Stomach (tissue), 9 donors: ENCODE data around the gene MTA3. TPM values are rescaled to one million over a fixed set of nuclear protein-coding genes. Genes with fewer than 3 reads are reported as not detected.

Experiments
- DNase-seq, 2 donors: peaks; one replicate each; pipeline versions ENCODE4 v3.0.0 to v3.0.0-alpha.2; 2013 to 2019
- H3K27ac ChIP-seq, 5 donors: fragments of 200-600 bp in 4 of 5; sonication (generic) in 4 of 5; one replicate each; pipeline ENCODE4 v1.5.1; 2013 to 2019; ENCODE audit warnings: mild to moderate bottlenecking in 1 of 5, moderate library complexity in 1 of 5
- H3K27me3 ChIP-seq, 3 donors: fragments of 200-600 bp; sonication (generic); one replicate each; pipeline ENCODE4 v1.5.1; 2017 to 2019; ENCODE audit warnings: mixed run types in 1 of 3
- H3K36me3 ChIP-seq, 4 donors: fragments of 200-600 bp; sonication (generic); 1 replicate in 3 of 4; 2 replicates in 1 of 4; pipeline ENCODE4 v1.5.1; 2016 to 2019
- H3K4me1 ChIP-seq, 4 donors: fragments of 200-600 bp; sonication (generic); one replicate each; pipeline ENCODE4 v1.5.1; 2016 to 2019
- H3K4me3 ChIP-seq, 4 donors: fragments of 200-600 bp; sonication (generic) in 3 of 4; one replicate each; pipeline ENCODE4 v1.5.1; 2016 to 2019; ENCODE audit warnings: mild to moderate bottlenecking in 1 of 4
- H3K9me3 ChIP-seq, 4 donors: fragments of 200-600 bp; sonication (generic); one replicate each; pipeline ENCODE4 v1.5.1; 2016 to 2019
- CTCF ChIP-seq, 7 experiments: fragments of 450-650 bp in 4 of 7; fragments of 200-600 bp in 3 of 7; sonication (generic) in 3 of 7; IDR thresholded peaks; one replicate each; pipeline ENCODE4 v1.5.1; 2016 to 2019; ENCODE audit warnings: antibody characterized with exemption in 7 of 7, control low read depth in 2 of 7, mild to moderate bottlenecking in 1 of 7
- EP300 ChIP-seq: sonication (generic); formaldehyde crosslinking; IDR thresholded peaks from one replicate; pipeline ENCODE4 v1.6.1; 2017; ENCODE audit warnings: antibody characterized with exemption
- POLR2A ChIP-seq, 4 donors: fragments of 450-650 bp; IDR thresholded peaks; one replicate each; pipeline ENCODE4 v1.6.1; 2016; ENCODE audit warnings: antibody characterized with exemption in 4 of 4, control low read depth in 2 of 4, mild to moderate bottlenecking in 1 of 4, moderate library complexity in 1 of 4
- POLR2AphosphoS5 ChIP-seq, 3 donors: sonication (generic); formaldehyde crosslinking; IDR thresholded peaks; one replicate each; pipeline ENCODE4 v1.6.1; 2016; ENCODE audit warnings: antibody characterized with exemption in 3 of 3
- WGBS, 5 donors: extraction: QIAGEN DNeasy Blood & Tissue Kit in 3 of 5; methylation state at CpG; one replicate each; pipeline versions ENCODE4 v1.1.5 to v1.1.7; 2013 to 2018; 5-methylcytosine and 5-hydroxymethylcytosine counted together
- intact Hi-C: fragments of 100-400 bp; cut with DNase I; formaldehyde crosslinking; loops from one replicate; pipeline ENCODE4 v1.15.1; 2023; ENCODE audit warnings: low total_unique reads
- polyA plus RNA-seq, 3 donors: library from polyadenylated mRNA; stranded (reverse); fragments of 200-250 nt; gene quantifications; one replicate each; pipeline ENCODE4 v1.2.3, GENCODE V29; 2013
- total RNA-seq, 5 donors: library from RNA; depleted of rRNA; stranded (reverse); fragments of >200 nt; gene quantifications; one replicate each; pipeline versions ENCODE4 v1.1.0 to v1.2.3, GENCODE V29; 2014 to 2016
- donor health status: healthy with polysubstance abuse.
- donor health status: Bipolar disorder and iron deficiency.
- donor health status: healthy.

The MTA3 gene
- total and polyA plus RNA-seq, 8 donors: 27.8 to 120 (median 49.1) TPM

GRCh38 chr2:42762823-42763804 lies 194.7 kb downstream of the MTA3 start:
- H3K4me1 ChIP-seq: no peaks in the 10 kb centered on the region
- intact Hi-C loops: no loop called here
- peak overlapping the region in 1 of 4 donors; percentile 17 for H3K4me3 ChIP-seq
- DNase-seq: no peak
- TF ChIP-seq CTCF (IDR thresholded peaks at IDR 0.05): no peak
- no peak for TF ChIP-seq POLR2A (IDR thresholded peaks at IDR 0.05)
- TF ChIP-seq POLR2AphosphoS5 (IDR thresholded peaks at IDR 0.05): no peak
- no peak for TF ChIP-seq EP300
- no peaks in the 10 kb centered on the region for H3K27me3 ChIP-seq
- H3K36me3 ChIP-seq: peaks cover 0 to 18% (median 5%) of the 10 kb centered on the region in 4 donors
- H3K9me3 ChIP-seq: no peaks in the 10 kb centered on the region
- H3K27ac ChIP-seq: no peak overlapping the region
- WGBS, 5 donors: 93 to 95% (median 95%) methylated on average over 15 to 45 of the region's 45 CpGs

- no peak for DNase-seq
- 55 to 76% (median 60%) methylated on average over 5 of the region's 5 CpGs for whole genome bisulfite sequencing, 5 donors
- intact Hi-C loops: no loop called here
- TF ChIP-seq EP300: no peak
- no peak for TF ChIP-seq POLR2A (IDR thresholded peaks at IDR 0.05)
- TF ChIP-seq POLR2AphosphoS5 (IDR thresholded peaks at IDR 0.05): no peak
- no peak for TF ChIP-seq CTCF (IDR thresholded peaks at IDR 0.05)
- Histone ChIP-seq H3K27me3 (no peaks in the 10 kb centered on the region), H3K27ac (no peak within 1 kb of the TSS), H3K36me3 (peaks cover 0 to 18% (median 5%) of the 10 kb centered on the region in 4 donors), H3K9me3 (no peaks in the 10 kb centered on the region), H3K4me3 (peak within 1 kb of the TSS in 1 of 4 donors; percentile 17), H3K4me1 (no peaks in the 10 kb centered on the region)
These were observed 195.7 kb downstream of the MTA3 start, which contains the start of gene OXER1 for GRCh38 chr2:42764096-42764495. Gene OXER1 (minus strand): TSS chr2:42764135. CDS start chr2:42764062, 73 bp downstream.

GRCh38 chr2:42764901-42765300 lies 196.5 kb downstream of the MTA3 start:
- WGBS, 5 donors: 83 to 95% (median 92%) methylated on average over 2 of the region's 2 CpGs
- no peak for DNase-seq
- TF ChIP-seq POLR2AphosphoS5 (IDR thresholded peaks at IDR 0.05): no peak
- intact Hi-C loops: no loop called here
- Histone ChIP-seq H3K4me1 (no peaks in the 10 kb centered on the region), H3K4me3 (no peak overlapping the region), H3K9me3 (no peaks in the 10 kb centered on the region), H3K27me3 (no peaks in the 10 kb centered on the region), H3K36me3 (peaks cover 0 to 18% (median 5%) of the 10 kb centered on the region in 4 donors), H3K27ac (no peak overlapping the region)

- no peak for DNase-seq
- no peak for TF ChIP-seq POLR2A (IDR thresholded peaks at IDR 0.05)
- no peak for TF ChIP-seq CTCF (IDR thresholded peaks at IDR 0.05)
- no peak for TF ChIP-seq EP300
- no peak for TF ChIP-seq POLR2AphosphoS5 (IDR thresholded peaks at IDR 0.05)
- intact Hi-C loops: no loop called here
- no peaks in the 10 kb centered on the region for H3K27me3 ChIP-seq
- H3K4me3 ChIP-seq: no peak overlapping the region
- 86 to 96% (median 92%) methylated on average over 9 of the region's 9 CpGs for WGBS, 5 donors
- no peaks in the 10 kb centered on the region for H3K9me3 ChIP-seq
- peaks cover 0 to 18% (median 5%) of the 10 kb centered on the region in 4 donors for H3K36me3 ChIP-seq
- H3K27ac ChIP-seq: no peak overlapping the region
- H3K4me1 ChIP-seq: peaks cover 0 to 5% (median 0%) of the 10 kb centered on the region in 4 donors
These were observed 197.3 kb downstream of the MTA3 start for GRCh38 chr2:42765686-42766085.
